Neural cell (in vitro differentiated cells): ENCODE results near the gene TRPM2. TPM values are rescaled to one million over a fixed set of nuclear protein-coding genes. Genes with fewer than 3 reads are reported as not detected.

Source experiments
- H2AFZ ChIP-seq: fragments of 200-600, 300-800 bp; sonication (generic), shearing (Covaris generic); 2 replicates; pipeline ENCODE4 v1.6.0; 2014; ENCODE audit warnings: low read depth, mild to moderate bottlenecking, antibody characterized with exemption, low read length, moderate library complexity
- H3F3A ChIP-seq: fragments of 200-600 bp; shearing (Covaris generic); 2 replicates; pipeline ENCODE4 v1.6.1; 2016; ENCODE audit warnings: mild to moderate bottlenecking, moderate library complexity, mixed read lengths, antibody characterized with exemption, low read length; ENCODE audit not compliant: insufficient read depth, poor library complexity, severe bottlenecking
- H3K27ac ChIP-seq: fragments of 200-600, 300-800 bp; sonication (generic), shearing (Covaris generic); 2 replicates; pipeline ENCODE4 v1.5.1; 2014; ENCODE audit warnings: mild to moderate bottlenecking, low read length, moderate library complexity
- H3K27me3 ChIP-seq: fragments of 300-800, 200-600 bp; sonication (generic), shearing (Covaris generic); 2 replicates; pipeline ENCODE4 v1.6.0; 2014; ENCODE audit warnings: mild to moderate bottlenecking, low read depth, low read length, moderate library complexity; ENCODE audit not compliant: insufficient read depth
- H3K36me3 ChIP-seq: fragments of 300-800, 200-600 bp; sonication (generic), shearing (Covaris generic); 2 replicates; pipeline ENCODE4 v1.5.1; 2014; ENCODE audit warnings: mild to moderate bottlenecking, antibody characterized with exemption, low read length, moderate library complexity; ENCODE audit not compliant: insufficient read depth
- H3K4me2 ChIP-seq: fragments of 300-800, 200-600 bp; sonication (generic), shearing (Covaris generic); 2 replicates; pipeline ENCODE4 v1.6.0; 2014; ENCODE audit warnings: mild to moderate bottlenecking, low read length
- H3K4me3 ChIP-seq: fragments of 300-800, 200-600 bp; sonication (generic), shearing (Covaris generic); 2 replicates; pipeline ENCODE4 v1.5.1; 2014; ENCODE audit warnings: mild to moderate bottlenecking, low read length, moderate library complexity
- H3K79me2 ChIP-seq: fragments of 200-600 bp; shearing (Covaris generic); replicated peaks from 2 replicates; pipeline ENCODE4 v1.6.0; 2014; ENCODE audit warnings: mild to moderate bottlenecking, low read length, moderate library complexity; ENCODE audit not compliant: insufficient read depth
- H3K9ac ChIP-seq: fragments of 300-800, 200-600 bp; sonication (generic), shearing (Covaris generic); 2 replicates; pipeline ENCODE4 v1.6.1; 2016; ENCODE audit warnings: mild to moderate bottlenecking, low read length, mixed read lengths
- H3K9me2 ChIP-seq: fragments of 200-600 bp; shearing (Covaris generic); 2 replicates; pipeline ENCODE4 v1.6.1; 2016; ENCODE audit warnings: mild to moderate bottlenecking, low read length, mixed read lengths; ENCODE audit not compliant: insufficient read depth
- H3K9me3 ChIP-seq: fragments of 200-600, 300-800 bp; sonication (generic), shearing (Covaris generic); 2 replicates; pipeline ENCODE4 v1.6.1; 2016; ENCODE audit warnings: mild to moderate bottlenecking, mixed run types, low read length, moderate library complexity, mixed read lengths
- H4K20me1 ChIP-seq: fragments of 200-600 bp; shearing (Covaris generic); 2 replicates; pipeline ENCODE4 v1.6.1; 2016; ENCODE audit warnings: mild to moderate bottlenecking, mixed run types; ENCODE audit not compliant: insufficient read depth
- EP300 ChIP-seq: fragments of 450-650 bp; conservative IDR thresholded peaks from 2 replicates; pipeline ENCODE4 v1.6.1; 2014; ENCODE audit warnings: antibody characterized with exemption, mild to moderate bottlenecking, moderate library complexity; ENCODE audit not compliant: poor library complexity, severe bottlenecking
- EZH2 ChIP-seq: fragments of 200-600, 300-800 bp; shearing (Covaris generic), sonication (generic); IDR thresholded peaks from 2 replicates; pipeline ENCODE4 v1.6.1; 2014; ENCODE audit warnings: antibody characterized with exemption, low read length, borderline replicate concordance, mild to moderate bottlenecking; ENCODE audit not compliant: insufficient read depth, poor library complexity, severe bottlenecking
- MXI1 ChIP-seq: fragments of 450-650 bp; conservative IDR thresholded peaks from 2 replicates; pipeline ENCODE4 v1.6.1; 2014; ENCODE audit warnings: antibody characterized with exemption, mild to moderate bottlenecking; ENCODE audit not compliant: poor library complexity, severe bottlenecking
- POLR2AphosphoS5 ChIP-seq: IDR thresholded peaks from 2 replicates; pipeline ENCODE4 v1.6.1; 2012
- RAD21 ChIP-seq: fragments of 450-650 bp; conservative IDR thresholded peaks from 2 replicates; pipeline ENCODE4 v1.6.1; 2014; ENCODE audit warnings: antibody characterized with exemption, mild to moderate bottlenecking, moderate library complexity
- SMC3 ChIP-seq: fragments of 450-650 bp; conservative IDR thresholded peaks from 2 replicates; pipeline ENCODE4 v1.6.1; 2014; ENCODE audit warnings: antibody characterized with exemption, mild to moderate bottlenecking, moderate library complexity; ENCODE audit not compliant: poor library complexity
- TAF1 ChIP-seq: IDR thresholded peaks from 2 replicates; pipeline ENCODE4 v1.6.1; 2012; ENCODE audit warnings: low read depth
- polyA plus RNA-seq: library from polyadenylated mRNA; depleted of rRNA; stranded (reverse); fragments of >200 nt; gene quantifications from 2 replicates; pipeline ENCODE4 v1.2.3, GENCODE V29; 2014
- TF ChIP-seq, protein P1 (sequence below): fragments of 450-650 bp; IDR thresholded peaks from 2 replicates; pipeline ENCODE4 v1.5.1; 2014; ENCODE audit warnings: antibody characterized with exemption, mild to moderate bottlenecking, moderate library complexity; ENCODE audit not compliant: poor library complexity, severe bottlenecking
- TF ChIP-seq, protein P2 (sequence below): IDR thresholded peaks from 2 replicates; pipeline ENCODE4 v1.6.1; 2012; ENCODE audit warnings: borderline replicate concordance

TRPM2 gene
- polyA plus RNA-seq, 1 donor from 2014 or later: 0.14 TPM

DNA sequence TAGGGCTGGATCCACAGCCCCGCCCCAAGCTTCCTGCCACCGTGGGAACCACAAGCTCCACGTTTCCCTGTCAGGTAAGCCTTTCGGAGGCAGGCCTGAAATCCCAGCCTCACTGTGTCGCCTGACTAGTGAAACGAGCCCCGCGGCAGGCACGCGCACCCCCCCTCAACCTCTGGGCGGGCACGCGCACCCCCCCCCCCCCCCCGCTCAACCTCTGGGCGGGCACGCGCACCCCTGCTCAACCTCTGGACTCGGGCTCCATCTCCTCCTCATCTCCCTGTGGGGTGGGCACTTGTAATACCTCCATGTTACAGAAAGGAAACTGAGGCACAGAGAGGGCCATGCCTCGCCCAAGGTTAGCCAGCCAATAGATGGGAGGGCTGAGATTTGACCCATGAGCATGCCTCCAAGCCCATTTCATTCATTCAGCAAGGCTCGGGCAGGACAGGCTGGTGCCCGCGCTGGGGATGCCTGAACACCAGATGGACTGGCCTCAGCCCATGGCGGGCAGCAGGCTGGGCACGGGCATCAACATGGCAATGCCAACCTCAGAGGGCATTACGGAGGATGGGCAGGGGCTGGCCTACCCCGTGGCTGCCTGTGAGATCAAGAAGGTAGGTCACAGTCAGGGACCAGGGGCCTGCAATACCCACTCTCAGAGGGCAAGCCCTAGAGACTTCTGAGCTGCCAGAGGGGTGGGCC lies 18.9 kb upstream of the TRPM2 start:
- H3K27ac ChIP-seq: no peak overlapping the region
- H4K20me1 ChIP-seq: no peaks in the 10 kb centered on the region

DNA sequence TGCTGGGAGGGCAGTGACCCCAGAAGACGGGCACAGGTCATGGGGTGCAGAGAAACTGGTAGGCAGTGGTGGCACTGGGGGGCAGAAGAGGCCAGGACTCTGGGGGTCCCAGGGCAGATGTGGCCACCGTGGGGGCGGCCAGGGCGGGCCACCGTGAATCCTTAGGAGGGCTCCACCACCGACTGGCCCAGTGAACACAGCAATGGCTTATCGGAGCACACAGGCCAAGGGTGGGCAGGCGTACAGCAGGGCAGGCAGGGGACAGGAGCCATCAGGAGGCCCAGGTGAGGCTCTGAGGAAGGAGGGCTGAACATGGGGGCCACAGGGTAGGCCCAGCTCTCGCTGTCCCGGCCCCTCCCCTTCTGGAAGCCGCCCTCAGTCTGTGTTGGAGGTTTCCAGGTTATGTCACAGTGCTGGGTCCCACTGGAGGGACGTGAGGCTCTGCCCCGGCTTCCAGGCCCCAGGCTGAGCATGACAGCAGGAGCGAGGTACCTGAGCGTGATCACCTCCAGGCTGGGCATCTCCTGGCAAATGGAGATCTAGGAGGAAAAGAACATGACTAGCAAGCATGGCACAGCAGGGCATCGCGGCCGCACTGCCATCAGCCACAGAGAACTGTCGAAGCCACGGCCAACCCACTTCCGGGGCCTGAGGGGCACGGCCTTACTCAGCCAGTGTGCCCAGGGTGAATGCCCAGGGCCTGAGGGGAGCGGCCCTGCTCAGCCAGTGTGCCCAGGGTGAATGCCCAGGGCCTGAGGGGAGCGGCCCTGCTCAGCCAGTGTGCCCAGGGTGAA lies 18.0 kb upstream of the TRPM2 start:
- H3K27ac ChIP-seq: no peak overlapping the region
- no peak overlapping the region for H3K4me2 ChIP-seq
- H4K20me1 ChIP-seq: no peaks in the 10 kb centered on the region
- TF ChIP-seq RAD21: no peak
- TF ChIP-seq MXI1: no peak
- TF ChIP-seq, protein P1, sequence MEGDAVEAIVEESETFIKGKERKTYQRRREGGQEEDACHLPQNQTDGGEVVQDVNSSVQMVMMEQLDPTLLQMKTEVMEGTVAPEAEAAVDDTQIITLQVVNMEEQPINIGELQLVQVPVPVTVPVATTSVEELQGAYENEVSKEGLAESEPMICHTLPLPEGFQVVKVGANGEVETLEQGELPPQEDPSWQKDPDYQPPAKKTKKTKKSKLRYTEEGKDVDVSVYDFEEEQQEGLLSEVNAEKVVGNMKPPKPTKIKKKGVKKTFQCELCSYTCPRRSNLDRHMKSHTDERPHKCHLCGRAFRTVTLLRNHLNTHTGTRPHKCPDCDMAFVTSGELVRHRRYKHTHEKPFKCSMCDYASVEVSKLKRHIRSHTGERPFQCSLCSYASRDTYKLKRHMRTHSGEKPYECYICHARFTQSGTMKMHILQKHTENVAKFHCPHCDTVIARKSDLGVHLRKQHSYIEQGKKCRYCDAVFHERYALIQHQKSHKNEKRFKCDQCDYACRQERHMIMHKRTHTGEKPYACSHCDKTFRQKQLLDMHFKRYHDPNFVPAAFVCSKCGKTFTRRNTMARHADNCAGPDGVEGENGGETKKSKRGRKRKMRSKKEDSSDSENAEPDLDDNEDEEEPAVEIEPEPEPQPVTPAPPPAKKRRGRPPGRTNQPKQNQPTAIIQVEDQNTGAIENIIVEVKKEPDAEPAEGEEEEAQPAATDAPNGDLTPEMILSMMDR: no peak
- TF ChIP-seq POLR2AphosphoS5: no peak
- TF ChIP-seq EZH2: no peak
- TF ChIP-seq, protein P2, sequence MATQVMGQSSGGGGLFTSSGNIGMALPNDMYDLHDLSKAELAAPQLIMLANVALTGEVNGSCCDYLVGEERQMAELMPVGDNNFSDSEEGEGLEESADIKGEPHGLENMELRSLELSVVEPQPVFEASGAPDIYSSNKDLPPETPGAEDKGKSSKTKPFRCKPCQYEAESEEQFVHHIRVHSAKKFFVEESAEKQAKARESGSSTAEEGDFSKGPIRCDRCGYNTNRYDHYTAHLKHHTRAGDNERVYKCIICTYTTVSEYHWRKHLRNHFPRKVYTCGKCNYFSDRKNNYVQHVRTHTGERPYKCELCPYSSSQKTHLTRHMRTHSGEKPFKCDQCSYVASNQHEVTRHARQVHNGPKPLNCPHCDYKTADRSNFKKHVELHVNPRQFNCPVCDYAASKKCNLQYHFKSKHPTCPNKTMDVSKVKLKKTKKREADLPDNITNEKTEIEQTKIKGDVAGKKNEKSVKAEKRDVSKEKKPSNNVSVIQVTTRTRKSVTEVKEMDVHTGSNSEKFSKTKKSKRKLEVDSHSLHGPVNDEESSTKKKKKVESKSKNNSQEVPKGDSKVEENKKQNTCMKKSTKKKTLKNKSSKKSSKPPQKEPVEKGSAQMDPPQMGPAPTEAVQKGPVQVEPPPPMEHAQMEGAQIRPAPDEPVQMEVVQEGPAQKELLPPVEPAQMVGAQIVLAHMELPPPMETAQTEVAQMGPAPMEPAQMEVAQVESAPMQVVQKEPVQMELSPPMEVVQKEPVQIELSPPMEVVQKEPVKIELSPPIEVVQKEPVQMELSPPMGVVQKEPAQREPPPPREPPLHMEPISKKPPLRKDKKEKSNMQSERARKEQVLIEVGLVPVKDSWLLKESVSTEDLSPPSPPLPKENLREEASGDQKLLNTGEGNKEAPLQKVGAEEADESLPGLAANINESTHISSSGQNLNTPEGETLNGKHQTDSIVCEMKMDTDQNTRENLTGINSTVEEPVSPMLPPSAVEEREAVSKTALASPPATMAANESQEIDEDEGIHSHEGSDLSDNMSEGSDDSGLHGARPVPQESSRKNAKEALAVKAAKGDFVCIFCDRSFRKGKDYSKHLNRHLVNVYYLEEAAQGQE: no peak
- TF ChIP-seq TAF1: no peak
- TF ChIP-seq SMC3: no peak
- no peak for TF ChIP-seq EP300
- no peaks in the 10 kb centered on the region for H3K79me2 ChIP-seq
- no peak overlapping the region for H3K4me3 ChIP-seq
- no peak overlapping the region for H3K9ac ChIP-seq
- H3F3A ChIP-seq: no peaks in the 10 kb centered on the region
- no peaks in the 10 kb centered on the region for H3K36me3 ChIP-seq
- H3K9me3 ChIP-seq: no peaks in the 10 kb centered on the region
- no peaks in the 10 kb centered on the region for H3K9me2 ChIP-seq
- no peak overlapping the region for H2AFZ ChIP-seq
- H3K27me3 ChIP-seq: no peaks in the 10 kb centered on the region

More for the DNA sequence above, 18.9 kb upstream of the TRPM2 start:
- Histone ChIP-seq H3K9me2 (no peaks in the 10 kb centered on the region), H3F3A (no peaks in the 10 kb centered on the region), H3K4me2 (no peak overlapping the region), H3K79me2 (no peaks in the 10 kb centered on the region), H3K27me3 (no peaks in the 10 kb centered on the region), H3K9me3 (no peaks in the 10 kb centered on the region), H3K4me3 (no peak overlapping the region), H3K36me3 (no peaks in the 10 kb centered on the region), H2AFZ (no peak overlapping the region), H3K9ac (no peak overlapping the region)
- TF ChIP-seq TAF1 (no peak), EZH2 (no peak), EP300 (no peak)
